Heart left ventricle (tissue), 13 donors: ENCODE results near the gene SLC2A4RG.

Experiments used
- POLR2A ChIP-seq, 2 donors: fragments of 450-650 bp; IDR thresholded peaks; one replicate each; pipeline ENCODE4 v1.6.1; 2017; ENCODE audit warnings: antibody characterized with exemption in 2 of 2, mild to moderate bottlenecking in 2 of 2, moderate library complexity in 2 of 2
- TF ChIP-seq, protein P1 (sequence below), 12 donors: fragments of 200-600 bp; sonication (generic) in 4 of 12; IDR thresholded peaks; one replicate each; pipeline versions ENCODE4 v1.5.0 to v1.8.0; 2018 to 2022; ENCODE audit warnings: antibody characterized with exemption in 12 of 12, mild to moderate bottlenecking in 5 of 12
- donor health status: ischemic (EF 13 %, LVEDD 7.1; RV severe dilation, severe dysfunction).
- donor health status: DM: no; HTN: yes; CAD: no.
- donor health status: DM: no; HTN: no; CAD: no.
- donor health status: ischemic (EF 25% LVEDD 6.9; RV normal size, moderate dysfunction).
- donor health status: ischemic (EF 25% LVEDD 5.7; RV mildly dilated, moderate dysfunction).
- donor health status: ischemic (EF 35%, LVEDD 5.7; RV mildly dilated, moderate dysfunction).
- donor health status: nonischemic (EF 11% LVEDD 7.7; RV severe dilation, severe dysfunction).
- donor health status: DM: yes; HTN: yes; CAD: no.
- donor health status: PGD.
- donor health status: ischemic (EF 29% LVEDD 5.4; RV normal size, mild dysfunction).
- donor health status: nonischemic (EF 23%, LVEDD 6.1; RV moderate dilation, normal function).

DNA sequence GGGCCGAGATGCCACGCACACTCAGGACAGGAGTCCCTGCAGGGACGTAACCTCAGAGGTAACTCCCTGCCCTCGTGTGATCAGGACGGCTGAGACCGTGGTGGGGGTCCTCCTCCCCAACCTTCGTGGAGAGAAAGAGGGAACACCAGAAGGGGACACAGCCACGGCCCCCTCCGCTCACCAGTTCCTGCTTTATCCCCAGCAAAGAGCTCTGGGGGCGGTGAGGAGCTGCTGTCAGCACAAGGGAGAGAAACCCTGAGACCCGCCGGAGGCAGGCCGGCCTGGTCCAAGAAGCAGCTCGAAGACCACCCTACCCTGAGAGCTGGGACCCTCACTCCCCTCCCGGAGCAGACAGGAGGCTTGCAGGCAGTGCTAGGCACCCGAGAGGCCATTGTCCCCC, 44.4 kb downstream of the SLC2A4RG start:
- TF ChIP-seq, protein P1, sequence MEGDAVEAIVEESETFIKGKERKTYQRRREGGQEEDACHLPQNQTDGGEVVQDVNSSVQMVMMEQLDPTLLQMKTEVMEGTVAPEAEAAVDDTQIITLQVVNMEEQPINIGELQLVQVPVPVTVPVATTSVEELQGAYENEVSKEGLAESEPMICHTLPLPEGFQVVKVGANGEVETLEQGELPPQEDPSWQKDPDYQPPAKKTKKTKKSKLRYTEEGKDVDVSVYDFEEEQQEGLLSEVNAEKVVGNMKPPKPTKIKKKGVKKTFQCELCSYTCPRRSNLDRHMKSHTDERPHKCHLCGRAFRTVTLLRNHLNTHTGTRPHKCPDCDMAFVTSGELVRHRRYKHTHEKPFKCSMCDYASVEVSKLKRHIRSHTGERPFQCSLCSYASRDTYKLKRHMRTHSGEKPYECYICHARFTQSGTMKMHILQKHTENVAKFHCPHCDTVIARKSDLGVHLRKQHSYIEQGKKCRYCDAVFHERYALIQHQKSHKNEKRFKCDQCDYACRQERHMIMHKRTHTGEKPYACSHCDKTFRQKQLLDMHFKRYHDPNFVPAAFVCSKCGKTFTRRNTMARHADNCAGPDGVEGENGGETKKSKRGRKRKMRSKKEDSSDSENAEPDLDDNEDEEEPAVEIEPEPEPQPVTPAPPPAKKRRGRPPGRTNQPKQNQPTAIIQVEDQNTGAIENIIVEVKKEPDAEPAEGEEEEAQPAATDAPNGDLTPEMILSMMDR (IDR thresholded peaks at IDR 0.05): no peak
- no peak for TF ChIP-seq POLR2A (IDR thresholded peaks at IDR 0.05)
